GM12891 (cell line): Measurements from ENCODE around the gene MPV17.
"Not testable (repeated sequence)": the region's sequence is repeated elsewhere in the genome, so short reads cannot be mapped to it uniquely, and the experiment has no call there.

Source experiments
- DNase-seq: peaks from one replicate; pipeline ENCODE4 v3.0.0; 2011; ENCODE audit warnings: low spot score; ENCODE audit not compliant: insufficient read length
- FAIRE-seq: peaks from 2 replicates; lab custom pipeline; 2011; peaks lifted over from hg19 to GRCh38; lab: Jason Lieb, UNC
- PAX5 ChIP-seq: IDR thresholded peaks from 2 replicates; pipeline ENCODE4 v1.6.1; 2011; ENCODE audit warnings: low read length, moderate library complexity, mild to moderate bottlenecking; ENCODE audit not compliant: insufficient read depth, severe bottlenecking
- POLR2A ChIP-seq: IDR thresholded peaks from 2 replicates; pipeline ENCODE4 v1.6.1; 2011; ENCODE audit warnings: low read depth, low read length, control low read depth
- POLR2AphosphoS5 ChIP-seq: IDR thresholded peaks from 2 replicates; pipeline ENCODE4 v1.6.1; 2011; ENCODE audit warnings: low read depth, low read length, control low read depth
- POU2F2 ChIP-seq: IDR thresholded peaks from 2 replicates; pipeline ENCODE4 v1.6.1; 2011; ENCODE audit warnings: low read depth, mild to moderate bottlenecking, control low read depth, low read length, moderate library complexity
- SPI1 ChIP-seq: IDR thresholded peaks from 2 replicates; pipeline ENCODE4 v1.6.1; 2011; ENCODE audit warnings: low read depth, low read length, control low read depth
- TAF1 ChIP-seq: IDR thresholded peaks from 2 replicates; pipeline ENCODE4 v1.6.1; 2011; ENCODE audit warnings: low read depth, low read length, control low read depth

The MPV17 gene

DNA sequence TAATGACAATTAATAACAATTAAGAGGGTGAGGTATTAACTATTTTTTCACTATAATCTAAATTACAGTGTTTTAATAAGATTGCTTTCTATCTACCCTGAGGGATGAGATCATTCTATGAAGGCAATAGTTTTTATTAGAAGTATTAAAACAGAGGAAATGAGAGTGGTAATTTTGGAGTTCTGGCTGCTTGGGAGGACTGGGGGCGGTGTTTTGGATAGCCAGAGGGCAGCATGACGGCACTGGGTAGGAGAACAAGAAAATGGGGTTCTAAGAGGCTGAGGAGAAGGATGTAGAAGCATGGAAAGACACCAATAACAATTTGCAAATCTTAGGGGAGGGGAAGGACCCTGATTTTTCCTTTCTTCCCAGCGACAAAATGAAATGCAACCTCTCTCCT is 52.8 kb downstream of the MPV17 start:
- DNase-seq (no peak), FAIRE-seq (no peak)
- TF ChIP-seq POLR2AphosphoS5 = no peak
- no peak for TF ChIP-seq PAX5
- TF ChIP-seq POU2F2 = no peak
- no peak for TF ChIP-seq POLR2A
- TF ChIP-seq SPI1 = no peak
- TF ChIP-seq TAF1 = no peak

DNA sequence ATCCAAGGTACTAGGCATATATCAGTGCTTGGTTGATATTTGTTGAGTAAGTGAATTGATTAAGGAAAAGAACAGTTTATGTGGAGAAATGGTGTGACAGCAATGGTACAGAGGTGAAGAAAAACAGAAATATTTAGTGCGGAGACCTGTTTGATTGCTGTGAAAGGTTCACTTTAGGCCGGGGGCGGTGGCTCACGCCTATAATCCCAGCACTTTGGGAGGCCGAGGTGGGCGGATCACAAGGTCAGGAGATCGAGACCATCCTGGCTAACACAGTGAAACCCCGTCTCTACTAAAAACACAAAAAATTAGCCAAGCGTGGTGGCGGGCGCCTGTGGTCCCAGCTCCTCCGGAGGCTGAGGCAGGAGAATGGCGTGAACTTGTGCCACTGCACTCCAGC is 54.6 kb downstream of the MPV17 start:
- DNase-seq, FAIRE-seq: not testable (repeated sequence)

DNA sequence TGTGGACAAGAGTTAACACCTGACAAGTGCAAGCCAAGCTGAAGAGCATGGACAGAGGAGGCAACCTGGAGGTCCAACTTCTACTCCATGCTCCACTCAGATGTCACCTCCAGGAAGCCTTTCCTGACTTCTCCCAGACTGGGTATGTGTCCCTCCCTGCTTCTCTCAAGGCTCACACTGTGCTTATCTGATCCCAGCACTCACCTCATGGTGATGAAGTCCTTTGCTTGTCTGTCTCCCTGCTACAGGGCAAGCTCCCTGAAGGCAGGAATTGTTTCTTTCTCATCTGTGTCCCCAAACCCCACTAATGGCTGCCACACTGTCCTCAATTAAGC is 57.4 kb downstream of the MPV17 start:
- TF ChIP-seq SPI1 (no peak), TAF1 (no peak), POU2F2 (no peak), POLR2AphosphoS5 (no peak), POLR2A (no peak), PAX5 (no peak)
- FAIRE-seq = no peak
- DNase-seq = no peak

DNA sequence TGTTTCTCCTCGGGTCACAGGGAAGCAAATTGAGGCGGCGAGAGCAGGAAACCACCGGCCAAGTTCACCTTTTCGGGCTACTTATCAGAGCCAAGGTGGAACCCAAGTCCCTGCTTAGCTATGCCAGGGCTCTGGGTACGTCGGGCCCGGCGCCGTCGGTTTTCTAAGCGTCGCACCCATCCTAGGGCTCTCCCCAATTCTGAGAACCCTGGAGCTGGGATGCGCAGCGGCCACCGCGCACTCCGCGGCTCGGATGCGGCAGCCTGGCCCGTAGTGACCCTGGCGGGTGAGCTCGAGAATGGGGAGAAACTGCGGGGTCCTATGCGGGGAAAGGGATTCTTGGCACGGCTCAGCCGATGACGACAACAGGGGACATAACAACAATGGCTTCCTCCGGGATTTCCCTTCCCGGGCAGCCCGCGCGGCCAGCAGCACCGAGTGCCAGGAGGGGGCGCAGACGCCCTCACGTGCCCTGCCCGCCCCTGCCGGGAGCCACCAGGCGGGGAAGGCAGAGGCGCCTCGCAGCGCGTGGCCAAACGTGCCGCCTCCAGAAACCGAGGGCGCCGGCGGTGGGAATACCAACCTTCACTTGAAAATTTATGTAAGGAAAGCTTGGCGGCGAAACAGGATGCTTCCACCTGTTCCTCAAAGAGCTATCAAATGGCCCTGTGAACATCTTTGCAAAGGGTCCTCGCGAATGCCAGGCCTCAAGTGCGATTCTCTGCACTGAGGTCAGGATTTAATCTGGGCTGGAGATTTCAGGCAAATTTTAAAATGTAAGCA is 58.0 kb downstream of the MPV17 start:
- DNase-seq = peak; percentile 73
- TF ChIP-seq PAX5 (no peak), POLR2A (no peak), SPI1 (no peak), POU2F2 (no peak), POLR2AphosphoS5 (no peak), TAF1 (no peak)
- FAIRE-seq = peak; percentile 58

DNA sequence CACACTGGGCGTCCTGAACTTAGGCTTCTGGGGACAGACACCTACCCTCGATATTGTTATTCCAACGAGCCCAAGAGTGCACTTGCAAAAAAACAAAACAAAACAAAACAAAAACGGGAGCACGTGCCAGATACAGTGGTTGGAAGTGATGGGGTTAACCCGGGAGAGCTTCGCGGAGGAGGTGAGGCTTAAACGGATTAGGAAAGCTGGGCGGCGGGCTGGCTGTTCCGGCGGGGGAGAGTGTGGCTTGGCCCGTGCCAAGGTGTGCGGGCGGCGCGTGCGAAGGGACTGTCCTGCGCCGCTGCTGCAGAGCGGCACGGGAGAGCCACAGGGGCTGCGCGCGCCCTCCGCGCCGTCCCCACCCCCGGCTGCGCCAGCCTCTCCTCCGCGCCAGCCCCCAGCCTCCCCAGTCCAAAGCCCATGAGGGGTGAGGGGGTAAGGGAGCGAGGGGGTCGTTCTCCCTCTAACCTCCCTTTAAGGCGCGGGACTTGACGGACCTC is 58.6 kb downstream of the MPV17 start:
- DNase-seq = no peak
- peak; percentile 38 for FAIRE-seq
- no peak for TF ChIP-seq POLR2A
- no peak for TF ChIP-seq TAF1
- no peak for TF ChIP-seq SPI1
- TF ChIP-seq POLR2AphosphoS5 = no peak
- TF ChIP-seq PAX5 = no peak
- TF ChIP-seq POU2F2 = no peak

DNA sequence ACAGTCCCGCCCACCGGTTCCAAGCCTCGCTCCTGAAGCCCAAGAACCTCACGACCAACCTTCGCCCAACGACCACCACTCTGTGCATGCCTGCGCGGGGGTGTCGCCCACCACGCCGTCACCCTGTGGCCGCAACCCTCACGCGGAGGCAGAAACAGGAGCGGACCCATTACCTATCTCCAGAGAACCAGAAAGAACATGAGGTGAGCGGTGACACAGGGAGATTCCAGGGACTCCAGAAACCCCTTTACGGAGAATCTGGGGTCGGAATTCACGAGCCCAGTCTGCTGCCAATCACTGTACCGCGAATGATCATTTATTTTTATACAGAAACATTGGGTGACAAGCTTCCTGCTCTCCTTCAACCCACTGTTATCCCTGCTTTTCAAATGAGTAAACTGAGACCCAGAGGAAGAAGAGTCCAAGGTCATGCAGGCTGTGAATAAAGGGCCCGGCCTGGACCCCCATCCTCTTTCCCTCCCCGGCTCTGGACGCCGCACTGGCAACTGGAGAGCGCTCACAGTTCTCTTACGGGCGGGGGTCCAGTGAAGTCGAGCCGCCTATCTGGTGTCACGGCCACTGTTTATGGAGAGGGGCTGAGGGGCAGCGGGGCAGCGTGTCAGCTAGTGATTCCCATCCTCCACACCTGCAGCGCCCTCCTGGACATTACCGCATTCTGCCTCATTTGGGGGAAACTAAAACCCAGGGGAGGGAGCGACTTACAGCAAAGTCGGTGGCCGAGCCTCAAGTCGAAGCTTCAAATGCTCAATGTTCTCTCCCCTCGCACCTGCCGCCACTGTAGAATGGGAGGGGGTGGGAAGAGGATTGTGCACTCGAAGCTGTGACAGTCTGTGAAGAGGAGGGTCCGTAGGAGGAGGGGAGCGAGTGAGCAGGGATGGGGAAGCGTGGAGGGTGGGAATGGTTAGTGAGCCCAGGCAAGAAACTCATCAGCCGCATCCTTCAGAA is 59.3 kb downstream of the MPV17 start:
- FAIRE-seq (no peak), DNase-seq (no peak)
- TF ChIP-seq POLR2A (no peak), SPI1 (no peak), POLR2AphosphoS5 (no peak), PAX5 (no peak), POU2F2 (no peak), TAF1 (no peak)

DNA sequence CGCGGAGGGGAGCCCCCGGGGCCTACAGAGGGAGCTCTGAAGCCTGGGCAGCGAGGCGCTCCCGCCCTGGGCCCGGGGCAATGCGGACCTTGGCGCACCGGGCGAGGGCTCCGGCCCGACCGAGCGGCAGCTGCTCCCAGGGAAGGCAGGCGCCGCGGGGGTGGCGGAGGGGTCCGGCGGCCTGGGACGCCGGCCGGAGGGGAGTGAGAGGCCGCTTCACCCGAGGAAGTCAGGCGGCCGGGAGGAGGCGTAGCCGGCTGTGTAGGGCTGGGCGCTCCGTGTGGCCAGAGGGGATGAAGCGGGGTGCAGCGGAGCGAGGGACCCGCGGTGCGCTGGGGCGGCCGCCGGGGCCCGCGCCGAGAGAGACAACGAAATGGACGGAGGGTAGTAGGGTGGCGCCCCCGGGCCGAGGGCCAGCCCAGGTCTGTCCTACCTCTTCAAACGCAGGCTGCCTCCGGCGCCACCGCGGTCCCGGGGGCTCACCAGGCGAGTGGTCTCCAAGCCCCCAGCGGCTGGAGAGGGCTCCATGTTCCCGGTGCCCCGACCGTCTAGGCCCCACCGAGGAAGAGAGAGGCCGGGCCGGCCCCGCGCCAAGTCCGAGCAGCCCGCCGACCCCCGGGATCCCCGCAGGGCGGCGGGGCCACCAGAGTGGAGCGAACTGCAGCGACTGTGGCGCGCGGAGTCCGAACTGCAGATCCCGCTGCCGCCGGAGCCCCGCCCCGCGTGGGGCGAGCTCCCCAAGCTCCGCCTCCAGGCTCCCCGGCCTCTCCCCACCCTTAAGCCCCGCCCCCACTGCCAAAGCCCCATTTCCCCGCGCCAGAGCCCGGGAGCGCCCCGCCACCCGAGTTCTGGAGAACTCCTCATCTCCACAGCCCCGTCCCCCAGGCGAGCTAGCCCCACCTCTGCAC is 60.3 kb downstream of the MPV17 start, which contains the start of gene SLC30A3:
Gene SLC30A3 (minus strand): TSS at position 669 of the 908 bp plus-strand sequence. CDS start 141 bp downstream, at position 528.
- TF ChIP-seq SPI1 = no peak
- TF ChIP-seq POU2F2 = no peak
- TF ChIP-seq TAF1 = no peak
- TF ChIP-seq PAX5 = no peak
- no peak for TF ChIP-seq POLR2A
- no peak for TF ChIP-seq POLR2AphosphoS5
- FAIRE-seq (peak; percentile 71), DNase-seq (peak; percentile 82)

DNA sequence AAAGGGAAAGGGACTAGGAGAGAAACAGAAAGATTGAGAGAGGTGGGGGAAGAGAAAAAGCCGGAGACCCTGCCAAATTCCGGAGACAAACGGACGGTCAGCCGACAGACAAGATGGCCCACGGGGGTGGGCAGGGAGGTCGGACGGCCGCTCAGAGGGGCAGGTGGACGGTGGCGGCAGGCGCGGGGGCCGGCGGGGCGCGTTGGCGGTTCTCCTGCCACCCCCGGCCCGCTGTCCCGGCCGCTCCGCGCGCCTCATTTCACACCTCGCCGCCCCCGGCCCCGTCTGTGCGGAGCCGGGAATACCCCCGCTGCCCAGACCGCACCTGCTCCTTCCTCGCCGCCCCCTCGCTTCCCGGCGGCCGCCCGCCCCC is 61.0 kb downstream of the MPV17 start:
- TF ChIP-seq POU2F2 (no peak), SPI1 (no peak), POLR2A (no peak), POLR2AphosphoS5 (no peak), TAF1 (no peak), PAX5 (no peak)
- FAIRE-seq (no peak), DNase-seq (no peak)

DNA sequence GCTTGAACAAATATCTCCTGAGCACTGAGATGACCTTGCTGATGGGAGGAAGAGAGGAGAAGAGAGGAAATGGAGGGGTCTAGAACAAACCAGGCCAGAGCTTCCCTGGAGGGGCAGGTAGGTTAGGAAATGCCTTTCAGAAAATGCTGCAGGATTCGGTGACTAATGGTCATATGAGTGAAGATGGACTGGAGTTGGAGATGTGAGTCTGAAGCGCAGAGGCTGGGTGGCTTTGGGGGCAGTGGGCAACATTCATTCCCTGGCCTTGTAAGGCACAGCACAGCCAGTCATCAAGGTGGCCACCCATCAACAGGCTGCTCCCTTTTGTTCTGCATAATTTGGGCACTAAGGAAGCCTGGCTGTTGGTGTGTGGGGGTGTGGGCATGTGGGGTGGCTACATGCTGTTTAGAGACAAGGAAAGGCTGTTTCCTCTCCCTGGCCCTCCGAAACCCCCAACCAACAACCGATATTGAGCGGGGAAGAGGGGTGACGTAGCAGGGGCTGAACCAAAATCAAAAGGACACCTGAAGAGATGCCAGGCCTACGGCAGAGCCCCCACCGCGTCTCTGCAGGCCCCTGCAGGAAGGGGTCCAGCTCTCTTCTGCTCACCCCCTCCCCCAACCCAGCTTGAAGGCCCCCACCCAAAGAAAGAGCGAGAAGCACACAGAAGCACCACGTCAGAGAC is 61.5 kb downstream of the MPV17 start:
- FAIRE-seq = no peak
- TF ChIP-seq POU2F2 = no peak
- no peak for TF ChIP-seq PAX5
- TF ChIP-seq TAF1 = no peak
- no peak for TF ChIP-seq SPI1
- TF ChIP-seq POLR2AphosphoS5 = no peak
- no peak for TF ChIP-seq POLR2A
- DNase-seq = no peak
